NCI-H345 treated with DMSO at 0.1 percent for 48 hours (cell line): Measurements from ENCODE around the gene ZNF587.
"Not testable (repeated sequence)": the region's sequence is repeated elsewhere in the genome, so short reads cannot be mapped to it uniquely, and the experiment has no call there.

Source experiments
- DNase-seq: peaks from one replicate; lab custom pipeline; 2025; ENCODE audit not compliant: unreplicated experiment; lab: John Stamatoyannopoulos, UW

Gene ZNF587

GRCh38 chr19:57821501-57821900 is 28.2 kb upstream of the ZNF587 start:
- not testable (repeated sequence) for DNase-seq

GRCh38 chr19:57823155-57823554 is 26.5 kb upstream of the ZNF587 start:
- not testable (repeated sequence) for DNase-seq

- DNase-seq: not testable (repeated sequence)
These were observed 26.1 kb upstream of the ZNF587 start for GRCh38 chr19:57823608-57824007.

- DNase-seq: no peak
These were observed 24.1 kb upstream of the ZNF587 start for GRCh38 chr19:57825511-57825910.

- no peak for DNase-seq
These were observed 20.3 kb upstream of the ZNF587 start for GRCh38 chr19:57829316-57829715.

- DNase-seq: no peak
These were observed 19.5 kb upstream of the ZNF587 start, which contains the start of gene ZNF587B for GRCh38 chr19:57830071-57830602. Gene ZNF587B, plus strand, starts transcription at chr19:57830299. Its CDS starts 230 bp downstream, at chr19:57830529.

- not testable (repeated sequence) for DNase-seq
These were observed 12.7 kb upstream of the ZNF587 start for GRCh38 chr19:57836991-57837390.

- not testable (repeated sequence) for DNase-seq
These were observed 11.0 kb upstream of the ZNF587 start for GRCh38 chr19:57838622-57839191.

- no peak for DNase-seq
These were observed 8.4 kb upstream of the ZNF587 start for GRCh38 chr19:57841122-57841763.

- DNase-seq: not testable (repeated sequence)
These were observed 2.5 kb upstream of the ZNF587 start for GRCh38 chr19:57847164-57847563.

- DNase-seq: not testable (repeated sequence)
These were observed 445 bp upstream of the ZNF587 start for GRCh38 chr19:57849162-57849665.

- DNase-seq: no peak
These were observed 926 bp downstream of the ZNF587 start for GRCh38 chr19:57850553-57851017.

GRCh38 chr19:57851812-57852603 is 2.3 kb downstream of the ZNF587 start:
- DNase-seq: not testable (repeated sequence)

- not testable (repeated sequence) for DNase-seq
These were observed 4.5 kb downstream of the ZNF587 start for GRCh38 chr19:57854117-57854516.

GRCh38 chr19:57862351-57862750 is 12.7 kb downstream of the ZNF587 start:
- DNase-seq: not testable (repeated sequence)

- no peak for DNase-seq
These were observed 18.3 kb downstream of the ZNF587 start for GRCh38 chr19:57867868-57868492.

GRCh38 chr19:57869655-57870054 is 20.0 kb downstream of the ZNF587 start:
- DNase-seq: not testable (repeated sequence)

- no peak for DNase-seq
These were observed 20.6 kb downstream of the ZNF587 start for GRCh38 chr19:57870225-57870624.

- DNase-seq: no peak
These were observed 22.8 kb downstream of the ZNF587 start for GRCh38 chr19:57872450-57872849.

GRCh38 chr19:57873883-57874799 is 24.5 kb downstream of the ZNF587 start:
- not testable (repeated sequence) for DNase-seq
